ENCODE data around the gene LIM2.

Gene LIM2

GRCh38 chr19:51337861-51338562 is 49.8 kb downstream of the LIM2 start:
- H3K9me2 ChIP-seq (replicated peaks; ENCODE audit: insufficient read depth, low read length): no peaks in the 10 kb centered on the region
- H3K79me2 ChIP-seq (ENCODE audit: low read length): no peaks in the 10 kb centered on the region
- H3K9ac ChIP-seq (ENCODE audit: low read length): no peak overlapping the region
- H3K4me2 ChIP-seq (ENCODE audit: low read depth, low read length): no peak overlapping the region
- no peaks in the 10 kb centered on the region for H3K4me1 ChIP-seq (ENCODE audit: low read length)
- no peak overlapping the region for H3K27ac ChIP-seq (ENCODE audit: low read length)
- no peaks in the 10 kb centered on the region for H3K36me3 ChIP-seq (replicated peaks; ENCODE audit: insufficient read depth, low read length)
- H3K27me3 ChIP-seq (replicated peaks; ENCODE audit: insufficient read depth, low read length): no peaks in the 10 kb centered on the region
- no peak for DNase-seq
- no peaks in the 10 kb centered on the region for H4K20me1 ChIP-seq (ENCODE audit: insufficient read depth, low read length)
- TF ChIP-seq CTCF (IDR thresholded peaks at IDR 0.05; ENCODE audit: low read length) (no peak), EZH2 (optimal IDR thresholded peaks at IDR 0.05; ENCODE audit: low read depth, low read length) (no peak), EZH2phosphoT487 (IDR thresholded peaks at IDR 0.05; ENCODE audit: low read length) (no peak)
- H3F3A ChIP-seq (ENCODE audit: insufficient read depth, low read length): no peaks in the 10 kb centered on the region
- no peak overlapping the region for H2AFZ ChIP-seq (ENCODE audit: low read length)
- H3K4me3 ChIP-seq (ENCODE audit: low read length): no peak overlapping the region
- no peaks in the 10 kb centered on the region for H3K9me3 ChIP-seq (replicated peaks; ENCODE audit: insufficient read depth, low read length)

DNA sequence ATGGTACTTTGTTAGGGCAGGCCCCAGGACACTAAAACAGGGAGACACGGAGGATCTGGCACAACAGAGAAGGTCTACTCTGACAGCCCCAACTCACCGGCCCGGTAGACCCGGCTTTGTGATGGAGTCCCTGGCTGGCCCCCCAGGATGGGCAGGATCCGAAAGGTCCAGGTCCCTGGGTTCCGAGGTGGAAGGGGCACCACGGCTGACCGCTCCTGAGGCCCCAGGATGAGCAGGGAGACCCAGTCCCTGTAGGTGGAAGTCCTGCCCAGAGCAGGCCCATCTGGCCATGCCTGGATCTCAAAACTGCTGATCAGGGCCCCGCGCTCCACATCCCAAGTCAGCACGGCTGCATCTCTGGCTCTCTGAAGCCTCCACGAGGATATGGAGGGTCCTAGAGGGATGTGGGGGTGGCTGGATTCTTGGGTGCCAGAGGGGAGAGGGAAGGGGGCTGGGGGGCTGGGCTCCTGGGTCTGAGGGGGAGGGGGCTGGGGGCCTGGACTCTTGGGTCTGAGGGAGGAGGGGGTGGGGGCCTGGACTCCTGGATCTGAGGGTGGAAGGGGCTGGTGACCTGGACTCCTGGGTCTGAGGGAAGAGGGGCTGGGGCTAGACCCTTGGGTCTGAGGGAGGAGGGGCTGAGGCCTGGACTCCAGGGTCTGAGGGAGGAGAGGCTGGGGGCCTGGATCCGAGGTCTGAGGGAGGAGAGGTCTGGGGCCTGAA is 50.5 kb downstream of the LIM2 start:
- Histone ChIP-seq H3K4me1 (ENCODE audit: low read length) (no peaks in the 10 kb centered on the region), H3K27me3 (replicated peaks; ENCODE audit: insufficient read depth, low read length) (no peaks in the 10 kb centered on the region), H3K79me2 (ENCODE audit: low read length) (no peaks in the 10 kb centered on the region), H3F3A (ENCODE audit: insufficient read depth, low read length) (no peaks in the 10 kb centered on the region), H3K4me3 (ENCODE audit: low read length) (no peak overlapping the region), H3K9me3 (replicated peaks; ENCODE audit: insufficient read depth, low read length) (no peaks in the 10 kb centered on the region), H4K20me1 (ENCODE audit: insufficient read depth, low read length) (no peaks in the 10 kb centered on the region), H3K9ac (ENCODE audit: low read length) (no peak overlapping the region), H3K36me3 (replicated peaks; ENCODE audit: insufficient read depth, low read length) (no peaks in the 10 kb centered on the region), H3K9me2 (replicated peaks; ENCODE audit: insufficient read depth, low read length) (no peaks in the 10 kb centered on the region), H3K27ac (ENCODE audit: low read length) (no peak overlapping the region), H2AFZ (ENCODE audit: low read length) (no peak overlapping the region), H3K4me2 (ENCODE audit: low read depth, low read length) (no peak overlapping the region)
- DNase-seq: no peak
- TF ChIP-seq EZH2 (optimal IDR thresholded peaks at IDR 0.05; ENCODE audit: low read depth, low read length) (no peak), CTCF (IDR thresholded peaks at IDR 0.05; ENCODE audit: low read length) (no peak), EZH2phosphoT487 (IDR thresholded peaks at IDR 0.05; ENCODE audit: low read length) (no peak)

DNA sequence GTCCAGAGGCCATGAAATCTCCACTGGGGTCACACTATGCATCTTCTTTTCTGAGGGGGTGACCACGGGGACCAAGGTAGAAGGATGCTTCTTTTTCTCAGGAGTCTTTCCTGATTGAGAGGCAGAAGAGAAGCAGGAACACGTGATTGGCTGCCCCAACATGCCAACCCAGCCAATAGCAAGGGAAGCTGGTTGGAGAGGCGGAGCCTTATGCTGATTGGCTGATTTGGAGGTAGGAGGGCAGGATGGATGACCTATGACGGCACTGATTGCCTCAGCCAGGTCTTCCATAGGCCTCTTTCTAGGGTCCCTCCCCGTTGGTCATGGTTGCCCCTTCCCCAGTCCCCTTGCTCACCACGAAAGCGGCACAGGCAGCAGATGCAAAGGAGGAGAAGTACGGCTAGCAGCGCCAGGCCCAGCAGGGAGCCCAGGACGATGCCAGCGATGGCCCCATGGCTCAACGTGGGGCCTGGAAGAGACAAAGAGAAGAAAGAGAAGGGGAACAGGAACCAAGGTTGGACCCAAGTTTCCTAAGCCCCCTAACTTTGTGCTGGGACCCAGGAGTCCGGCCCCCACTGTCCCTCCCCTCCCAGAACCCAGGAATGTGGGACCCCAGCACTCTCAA is 53.8 kb downstream of the LIM2 start:
- no peak overlapping the region for H3K4me3 ChIP-seq (ENCODE audit: low read length)
- H3K9me2 ChIP-seq (replicated peaks; ENCODE audit: insufficient read depth, low read length): no peaks in the 10 kb centered on the region
- no peaks in the 10 kb centered on the region for H3K79me2 ChIP-seq (ENCODE audit: low read length)
- no peaks in the 10 kb centered on the region for H4K20me1 ChIP-seq (ENCODE audit: insufficient read depth, low read length)
- H3K36me3 ChIP-seq (replicated peaks; ENCODE audit: insufficient read depth, low read length): no peaks in the 10 kb centered on the region
- H3K4me1 ChIP-seq (ENCODE audit: low read length): no peaks in the 10 kb centered on the region
- no peaks in the 10 kb centered on the region for H3F3A ChIP-seq (ENCODE audit: insufficient read depth, low read length)
- no peak overlapping the region for H3K4me2 ChIP-seq (ENCODE audit: low read depth, low read length)
- H3K27ac ChIP-seq (ENCODE audit: low read length): no peak overlapping the region
- no peak overlapping the region for H3K9ac ChIP-seq (ENCODE audit: low read length)
- no peak for TF ChIP-seq EZH2 (optimal IDR thresholded peaks at IDR 0.05; ENCODE audit: low read depth, low read length)
- TF ChIP-seq EZH2phosphoT487 (IDR thresholded peaks at IDR 0.05; ENCODE audit: low read length): no peak
- TF ChIP-seq CTCF (IDR thresholded peaks at IDR 0.05; ENCODE audit: low read length): no peak
- no peak overlapping the region for H2AFZ ChIP-seq (ENCODE audit: low read length)
- no peaks in the 10 kb centered on the region for H3K27me3 ChIP-seq (replicated peaks; ENCODE audit: insufficient read depth, low read length)
- no peak for DNase-seq
- H3K9me3 ChIP-seq (replicated peaks; ENCODE audit: insufficient read depth, low read length): no peaks in the 10 kb centered on the region

Data from MM.1S (cell line).